GM18505 (cell line): ENCODE measurements around the gene MRAP.

Experiments used
- ATAC-seq: cut with Tn5 transposase; IDR thresholded peaks from one replicate; pipeline ENCODE4 v1.9.1; 2021; ENCODE audit not compliant: unreplicated experiment
- POLR2A ChIP-seq: IDR thresholded peaks from 4 replicates; pipeline ENCODE4 v1.6.1; 2011; ENCODE audit warnings: borderline replicate concordance; ENCODE audit not compliant: insufficient read depth, insufficient read length; ENCODE audit errors: extremely low read depth

Gene MRAP

DNA sequence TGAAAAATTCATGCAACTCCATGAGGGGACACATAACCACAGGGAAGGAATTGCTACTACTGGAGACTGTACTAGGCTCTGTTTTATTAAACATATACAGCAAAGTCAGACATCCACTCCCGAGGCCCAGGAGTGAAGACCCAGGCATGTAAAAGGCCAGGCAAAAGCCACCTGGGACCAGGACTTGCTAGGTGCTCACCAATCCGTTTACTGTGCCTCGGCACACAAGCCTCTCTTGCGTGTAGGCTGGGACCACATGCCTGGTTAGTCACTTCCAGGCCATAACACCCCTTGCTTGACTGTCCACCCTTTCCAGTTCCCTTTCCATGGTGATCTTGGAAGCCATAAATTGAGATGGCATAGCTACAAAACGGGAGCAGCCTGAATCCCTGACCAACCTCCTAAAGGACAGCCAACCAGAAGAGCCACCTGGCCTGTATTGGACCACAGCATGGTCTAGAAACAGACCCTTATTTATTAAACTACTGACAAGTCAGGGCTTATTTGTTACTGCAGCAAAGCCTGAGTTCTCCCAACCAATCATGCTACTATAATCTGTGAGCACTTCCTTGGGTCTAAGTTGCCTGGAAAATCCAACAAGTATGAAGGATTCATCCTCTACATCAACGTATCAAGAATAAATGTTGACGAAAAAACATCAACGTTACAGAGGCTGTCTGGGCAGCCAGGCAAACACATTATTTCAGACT lies 54.5 kb downstream of the MRAP start:
- no peak for ATAC-seq
- no peak for TF ChIP-seq POLR2A

DNA sequence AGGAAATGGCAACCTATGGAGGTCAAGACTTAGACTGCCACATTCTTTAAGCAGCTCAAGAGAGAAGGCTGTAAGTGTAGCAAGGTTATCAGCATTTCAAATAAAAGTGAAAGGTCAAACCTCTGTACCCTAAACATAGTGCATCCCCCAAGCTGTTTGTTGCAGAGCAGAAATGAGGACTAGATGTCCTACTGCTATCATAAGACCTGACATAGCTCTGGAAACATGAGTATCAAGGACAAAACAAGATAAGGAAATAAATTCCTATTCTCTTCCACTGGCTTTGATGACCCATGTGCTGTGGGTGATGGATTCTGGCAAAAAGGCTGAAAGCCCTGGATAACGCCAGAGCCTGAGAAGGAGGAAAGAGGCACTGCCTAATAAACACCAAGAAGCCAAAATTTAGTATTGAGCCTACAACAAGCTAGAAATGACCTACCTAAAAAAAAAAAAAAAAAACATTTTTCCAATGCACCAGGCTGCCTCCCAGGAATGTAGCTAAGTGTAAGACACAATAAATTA lies 58.3 kb downstream of the MRAP start:
- no peak for ATAC-seq
- TF ChIP-seq POLR2A: no peak

DNA sequence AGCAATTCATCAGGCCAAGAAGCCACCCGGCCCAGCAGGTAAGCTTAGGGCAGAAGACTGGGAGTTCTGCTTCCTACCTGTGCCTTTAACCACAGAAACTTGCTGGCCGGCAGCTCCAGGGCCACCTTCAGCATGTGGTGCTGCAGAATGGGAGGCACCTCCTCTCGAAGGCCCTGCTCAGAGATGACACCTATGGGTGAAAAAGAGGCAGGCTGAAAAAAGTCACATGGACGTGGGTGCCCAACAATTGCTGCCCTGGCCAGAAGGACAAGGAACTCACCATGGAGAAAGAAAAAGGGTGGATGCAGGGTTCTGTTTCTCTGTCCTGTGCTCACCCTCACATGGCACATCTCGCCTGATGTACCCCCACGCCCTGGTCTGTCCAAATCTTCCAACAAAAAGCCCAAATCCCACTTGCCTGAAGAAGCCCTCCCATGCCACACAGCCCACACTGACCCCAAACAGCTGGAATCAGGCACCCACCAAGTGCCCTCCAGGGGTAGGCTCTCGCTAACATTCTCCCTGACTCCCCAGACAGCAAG lies 61.1 kb downstream of the MRAP start:
- ATAC-seq: no peak

DNA sequence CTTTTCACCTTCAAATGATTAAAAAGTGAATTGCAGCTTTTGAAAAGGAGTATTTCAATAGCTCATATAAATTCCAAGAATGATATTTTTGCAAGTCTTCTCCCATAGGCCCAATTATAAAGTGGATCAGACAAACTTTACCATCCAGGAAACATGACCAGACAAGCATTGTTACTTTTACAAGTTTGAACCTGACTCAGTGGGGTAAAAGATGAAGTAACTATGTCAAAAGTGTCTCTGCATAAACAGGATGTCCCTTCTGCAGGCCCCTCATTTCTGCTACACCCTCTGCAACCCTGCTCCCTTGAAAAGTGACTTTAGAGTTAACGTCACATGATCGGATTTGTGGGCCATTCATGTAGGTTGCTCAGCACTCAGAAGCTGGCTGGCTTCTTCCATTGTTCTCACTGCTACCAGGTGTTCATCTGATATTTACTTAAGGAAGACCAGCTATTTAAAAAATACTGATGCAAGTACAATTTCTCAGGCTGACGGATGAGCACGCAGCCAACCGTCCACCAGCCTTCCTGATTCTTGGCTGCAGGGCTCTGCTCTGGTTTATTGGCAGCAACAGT lies 61.8 kb downstream of the MRAP start:
- TF ChIP-seq POLR2A: no peak
- ATAC-seq: no peak

More for the DNA sequence above, 61.1 kb downstream of the MRAP start:
- TF ChIP-seq POLR2A: no peak
